HG02943 (cell line): ENCODE data around the gene GSAP.

Source experiments
- ATAC-seq: cut with Tn5 transposase; IDR thresholded peaks from one replicate; pipeline ENCODE4 v1.9.1; 2021; ENCODE audit warnings: mild to moderate bottlenecking, low read depth, moderate library complexity; ENCODE audit not compliant: unreplicated experiment

The GSAP gene

GRCh38 chr7:77409739-77410547, 6.2 kb downstream of the GSAP start:
- no peak for ATAC-seq

GRCh38 chr7:77409005-77409738, 7.0 kb downstream of the GSAP start:
- ATAC-seq, result no peak

- ATAC-seq, result no peak
These were observed 8.2 kb downstream of the GSAP start for GRCh38 chr7:77407906-77408305.

GRCh38 chr7:77406421-77406820, 9.7 kb downstream of the GSAP start:
- ATAC-seq, result no peak

GRCh38 chr7:77404641-77405040, 11.5 kb downstream of the GSAP start:
- ATAC-seq, result no peak

GRCh38 chr7:77403957-77404356, 12.2 kb downstream of the GSAP start:
- no peak for ATAC-seq

- no peak for ATAC-seq
These were observed 13.3 kb downstream of the GSAP start for GRCh38 chr7:77402818-77403217.

GRCh38 chr7:77401002-77401401, 15.1 kb downstream of the GSAP start:
- ATAC-seq, result no peak

GRCh38 chr7:77399816-77400215, 16.3 kb downstream of the GSAP start:
- ATAC-seq, result no peak

- no peak for ATAC-seq
These were observed 19.1 kb downstream of the GSAP start for GRCh38 chr7:77396894-77397547.

- ATAC-seq, result no peak
These were observed 20.5 kb downstream of the GSAP start for GRCh38 chr7:77395626-77396025.

GRCh38 chr7:77393954-77394353, 22.2 kb downstream of the GSAP start:
- ATAC-seq, result no peak

- ATAC-seq, result peak; percentile 73
These were observed 22.9 kb downstream of the GSAP start for GRCh38 chr7:77393261-77393660.

GRCh38 chr7:77391230-77391629, 24.9 kb downstream of the GSAP start:
- ATAC-seq, result no peak

GRCh38 chr7:77388055-77388641, 28.0 kb downstream of the GSAP start:
- no peak for ATAC-seq

GRCh38 chr7:77386165-77386822, 29.9 kb downstream of the GSAP start:
- ATAC-seq, result no peak

GRCh38 chr7:77383333-77383740, 32.8 kb downstream of the GSAP start:
- ATAC-seq, result no peak

- no peak for ATAC-seq
These were observed 33.6 kb downstream of the GSAP start for GRCh38 chr7:77382532-77382931.

GRCh38 chr7:77378584-77378983, 37.6 kb downstream of the GSAP start:
- no peak for ATAC-seq

- ATAC-seq, result no peak
These were observed 45.5 kb downstream of the GSAP start for GRCh38 chr7:77370606-77371005.
